Measurements from ENCODE around the gene NR4A2. TPM values are rescaled to one million over a fixed set of nuclear protein-coding genes. Genes with fewer than 3 reads are reported as not detected.
A peak's percentile ranks its signal among the peaks of the same experiment; 100 is the strongest.

NR4A2 gene
- total RNA-seq, 3 donors from 2014 or later: 2.9 to 10.4 (median 3.0) TPM

DNA sequence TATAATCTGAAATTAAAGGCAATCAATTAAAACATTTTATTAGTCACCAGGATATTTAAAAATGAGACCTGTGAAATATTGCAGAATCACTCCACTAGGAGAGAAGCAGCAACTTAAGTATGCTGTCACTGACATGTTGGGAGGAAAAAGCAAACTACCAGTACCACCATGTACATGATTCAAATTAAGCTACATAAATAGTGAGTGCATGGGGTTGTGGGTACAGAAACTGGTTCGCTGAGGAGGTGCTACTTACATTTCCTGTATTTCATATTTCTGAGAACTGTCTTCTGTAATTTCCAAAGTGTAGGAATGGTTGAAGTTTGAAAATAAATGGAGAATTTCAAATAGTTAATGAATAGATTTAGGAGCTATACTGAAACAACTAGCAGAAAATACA lies 7.9 kb upstream of the NR4A2 start:
- no peak for DNase-seq
- intact Hi-C loops (cut with DNase I, micrococcal nuclease): loop anchor here in 1 of 2 donors (2.0 kb wide), 1 partner anchor 60 kb away; no protein-coding TSS in a partner anchor
- no peak for ATAC-seq
- Histone ChIP-seq H3K4me1 (ENCODE audit: low read depth) (peaks cover 27% of the 10 kb centered on the region), H3K9me3 (no peaks in the 10 kb centered on the region), H3K36me3 (ENCODE audit: low read depth) (no peaks in the 10 kb centered on the region), H3K4me3 (no peak overlapping the region)
- TF ChIP-seq, protein P1, sequence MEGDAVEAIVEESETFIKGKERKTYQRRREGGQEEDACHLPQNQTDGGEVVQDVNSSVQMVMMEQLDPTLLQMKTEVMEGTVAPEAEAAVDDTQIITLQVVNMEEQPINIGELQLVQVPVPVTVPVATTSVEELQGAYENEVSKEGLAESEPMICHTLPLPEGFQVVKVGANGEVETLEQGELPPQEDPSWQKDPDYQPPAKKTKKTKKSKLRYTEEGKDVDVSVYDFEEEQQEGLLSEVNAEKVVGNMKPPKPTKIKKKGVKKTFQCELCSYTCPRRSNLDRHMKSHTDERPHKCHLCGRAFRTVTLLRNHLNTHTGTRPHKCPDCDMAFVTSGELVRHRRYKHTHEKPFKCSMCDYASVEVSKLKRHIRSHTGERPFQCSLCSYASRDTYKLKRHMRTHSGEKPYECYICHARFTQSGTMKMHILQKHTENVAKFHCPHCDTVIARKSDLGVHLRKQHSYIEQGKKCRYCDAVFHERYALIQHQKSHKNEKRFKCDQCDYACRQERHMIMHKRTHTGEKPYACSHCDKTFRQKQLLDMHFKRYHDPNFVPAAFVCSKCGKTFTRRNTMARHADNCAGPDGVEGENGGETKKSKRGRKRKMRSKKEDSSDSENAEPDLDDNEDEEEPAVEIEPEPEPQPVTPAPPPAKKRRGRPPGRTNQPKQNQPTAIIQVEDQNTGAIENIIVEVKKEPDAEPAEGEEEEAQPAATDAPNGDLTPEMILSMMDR (IDR thresholded peaks at IDR 0.05): no peak

DNA sequence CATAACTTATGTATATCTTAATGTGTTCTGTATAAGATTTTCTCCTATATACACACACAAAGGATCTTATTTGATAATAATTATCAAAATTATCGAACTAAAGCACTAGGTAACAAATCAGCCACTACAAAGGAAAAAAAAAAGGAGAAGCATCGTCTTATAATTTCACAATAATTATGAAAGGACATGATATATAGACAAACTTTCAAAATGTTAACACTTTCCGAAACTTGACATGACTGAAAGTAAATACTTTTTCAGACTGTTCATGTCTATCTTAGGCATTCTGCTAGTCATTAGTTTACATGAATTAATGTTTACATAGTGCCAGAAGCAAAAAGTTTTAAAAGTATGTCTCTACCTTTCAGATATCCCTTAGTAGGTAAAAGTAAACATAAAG lies 7.3 kb upstream of the NR4A2 start:
- H3K36me3 ChIP-seq (ENCODE audit: low read depth): no peaks in the 10 kb centered on the region
- ATAC-seq: no peak
- H3K4me3 ChIP-seq: no peak overlapping the region
- DNase-seq: no peak
- H3K4me1 ChIP-seq (ENCODE audit: low read depth): peaks cover 30% of the 10 kb centered on the region
- TF ChIP-seq, protein P1 (IDR thresholded peaks at IDR 0.05): no peak
- H3K9me3 ChIP-seq: no peaks in the 10 kb centered on the region
- intact Hi-C loops (cut with DNase I, micrococcal nuclease): loop anchor here in 1 of 2 donors (2.0 to 10.0 kb wide), 2 partner anchors 61 to 155 kb away; no protein-coding TSS in a partner anchor

DNA sequence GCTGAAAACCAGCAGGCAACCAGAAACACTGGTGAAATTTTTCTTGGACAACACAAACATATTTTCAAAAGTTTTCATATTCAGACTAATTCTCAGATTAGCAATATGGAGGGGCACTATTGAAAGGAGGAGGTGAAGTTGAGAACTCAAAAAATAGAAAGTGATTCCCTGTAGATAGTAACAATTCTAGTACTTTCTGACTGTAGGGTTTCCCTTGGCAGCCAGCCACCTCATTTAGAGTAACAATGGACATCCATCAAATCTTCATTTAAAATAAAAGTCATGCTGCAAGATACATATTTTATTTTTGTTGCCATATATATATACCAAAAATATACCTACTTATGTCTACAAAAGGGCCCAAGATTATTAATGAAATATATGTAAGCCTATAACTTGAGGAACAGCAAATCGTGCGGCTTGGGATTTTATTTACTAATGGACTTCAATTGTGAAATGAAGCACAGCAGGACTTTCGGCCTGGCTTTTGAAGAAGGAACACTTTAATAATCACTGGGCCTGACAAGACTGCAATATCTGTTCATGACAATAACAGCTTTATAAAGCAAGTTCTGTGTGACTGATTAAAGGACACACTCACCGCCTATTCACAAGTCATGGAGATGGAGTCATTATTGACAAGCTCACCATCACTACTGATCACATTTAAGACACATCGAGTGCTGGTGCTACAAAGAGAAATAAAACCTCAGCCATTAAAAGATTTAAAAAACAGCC lies 6.8 kb upstream of the NR4A2 start:
- intact Hi-C loops (cut with DNase I, micrococcal nuclease): loop anchor here in 1 of 2 donors (10.0 kb wide), 1 partner anchor 154 kb away; no protein-coding TSS in a partner anchor
- H3K4me1 ChIP-seq (ENCODE audit: low read depth): peaks cover 30% of the 10 kb centered on the region
- ATAC-seq (no peak), DNase-seq (peak in 1 of 3 donors; percentile 80)
- no peaks in the 10 kb centered on the region for H3K36me3 ChIP-seq (ENCODE audit: low read depth)
- no peaks in the 10 kb centered on the region for H3K9me3 ChIP-seq
- no peak overlapping the region for H3K4me3 ChIP-seq
- TF ChIP-seq, protein P1 (IDR thresholded peaks at IDR 0.05): no peak

DNA sequence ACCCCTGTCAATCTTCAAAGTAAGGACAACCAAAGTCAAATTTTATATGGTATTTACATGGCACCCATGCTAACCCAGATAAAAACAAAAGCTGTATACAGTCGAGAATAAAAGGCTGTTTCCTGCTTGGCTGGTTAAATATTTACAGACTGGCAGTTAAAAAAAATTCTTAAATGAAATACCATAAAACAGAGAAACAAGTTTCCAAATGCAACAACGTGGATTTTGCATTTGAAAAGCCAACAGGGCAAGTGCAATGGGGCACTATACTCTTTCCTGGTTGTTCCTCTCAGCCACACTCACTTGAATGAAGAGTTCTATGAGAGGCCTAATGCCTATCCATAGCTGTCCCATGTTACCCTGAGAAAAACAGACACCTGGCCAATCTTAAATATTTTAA lies 6.1 kb upstream of the NR4A2 start:
- Histone ChIP-seq H3K9me3 (no peaks in the 10 kb centered on the region), H3K36me3 (ENCODE audit: low read depth) (no peaks in the 10 kb centered on the region), H3K4me1 (ENCODE audit: low read depth) (peaks cover 30% of the 10 kb centered on the region), H3K4me3 (no peak overlapping the region)
- DNase-seq: peak in 1 of 3 donors; percentile 56
- TF ChIP-seq, protein P1 (IDR thresholded peaks at IDR 0.05): no peak
- ATAC-seq: no peak
- intact Hi-C loops (cut with DNase I, micrococcal nuclease): loop anchor here in 1 of 2 donors (10.0 kb wide), 1 partner anchor 154 kb away; no protein-coding TSS in a partner anchor

DNA sequence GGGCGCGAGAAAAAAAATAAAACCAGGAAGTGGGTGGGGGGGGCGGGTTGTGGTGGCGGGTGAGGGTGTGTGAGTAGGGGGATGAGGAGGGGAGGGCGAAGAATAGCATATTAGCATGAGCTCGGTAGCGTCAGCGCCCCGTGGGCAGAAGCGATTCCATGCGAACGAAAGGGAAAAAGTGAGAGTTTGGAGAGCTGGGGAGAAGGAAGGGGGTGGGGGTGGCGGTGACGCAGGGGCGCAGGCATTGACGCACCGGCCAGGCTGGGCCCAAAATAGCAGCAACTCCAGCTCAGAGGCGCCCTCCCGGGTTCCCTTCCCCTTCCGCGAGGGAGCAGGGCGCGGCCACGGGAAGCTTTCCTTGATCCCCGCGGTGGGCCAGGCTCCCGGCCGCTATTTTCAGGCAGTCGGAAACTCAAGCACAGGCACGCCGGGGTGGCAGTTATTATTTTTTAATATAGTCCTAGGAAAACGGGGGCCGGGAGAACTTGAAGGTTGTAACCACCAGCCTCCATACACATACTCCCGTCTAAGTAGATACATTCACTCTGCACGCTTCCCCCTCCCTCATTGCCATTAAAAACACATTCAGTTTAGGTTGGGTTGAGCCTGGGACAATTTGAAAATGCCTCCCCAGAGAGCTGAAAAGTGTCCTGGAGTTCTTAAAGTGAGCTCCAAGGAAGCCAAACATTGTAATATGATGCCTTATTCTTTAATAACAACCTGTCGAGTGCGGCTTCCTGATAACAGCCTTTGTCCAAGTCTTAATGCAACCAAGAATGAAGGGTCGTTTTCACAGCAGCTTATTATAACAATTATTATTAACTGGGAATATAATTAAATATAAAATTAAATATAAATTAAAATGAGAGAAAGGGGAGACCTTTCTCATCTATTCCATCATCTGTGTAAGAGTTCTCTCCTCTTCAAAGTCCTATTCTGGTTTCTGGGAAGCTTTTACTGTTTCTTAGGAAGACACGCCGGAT lies 2.3 kb upstream of the NR4A2 start:
- ATAC-seq (peak; percentile 71), DNase-seq (peak; percentile 91 to 93 (median 92))
- TF ChIP-seq, protein P1 (IDR thresholded peaks at IDR 0.05): no peak
- Histone ChIP-seq H3K36me3 (ENCODE audit: low read depth) (no peaks in the 10 kb centered on the region), H3K9me3 (no peaks in the 10 kb centered on the region), H3K4me1 (ENCODE audit: low read depth) (peaks cover 24% of the 10 kb centered on the region), H3K4me3 (peak overlapping the region; percentile 42)
- intact Hi-C loops (cut with DNase I, micrococcal nuclease): loop anchor here in 1 of 2 donors (10.0 kb wide), 1 partner anchor 150 kb away; no protein-coding TSS in a partner anchor

Data from mucosa of descending colon (tissue), 3 donors.